Activated T-cell treated with anti-CD3 and anti-CD28 coated beads, Interleukin-2, amount 50 U/mL, for 24 hours (primary cell): ENCODE data around the gene JARID2.

Experiments used
- DNase-seq: peaks from one replicate; pipeline ENCODE4 v3.0.0-alpha.2; 2020
- H3K27ac Mint-ChIP-seq: 2 replicates; pipeline ENCODE4 v1.8.0; 2020; ENCODE audit warnings: mild to moderate bottlenecking, mixed read lengths
- H3K27me3 Mint-ChIP-seq: 2 replicates; pipeline ENCODE4 v1.8.0; 2020; ENCODE audit warnings: mixed read lengths
- H3K36me3 Mint-ChIP-seq: 2 replicates; pipeline ENCODE4 v1.8.0; 2020; ENCODE audit warnings: low read depth, mixed read lengths
- H3K4me1 Mint-ChIP-seq: 2 replicates; pipeline ENCODE4 v1.8.0; 2020; ENCODE audit warnings: low read depth, mixed read lengths
- H3K4me3 Mint-ChIP-seq: 2 replicates; pipeline ENCODE4 v1.8.0; 2020; ENCODE audit warnings: mild to moderate bottlenecking, moderate library complexity, mixed read lengths
- H3K9me3 Mint-ChIP-seq: 2 replicates; pipeline ENCODE4 v1.8.0; 2020; ENCODE audit warnings: mixed read lengths

JARID2 gene

DNA sequence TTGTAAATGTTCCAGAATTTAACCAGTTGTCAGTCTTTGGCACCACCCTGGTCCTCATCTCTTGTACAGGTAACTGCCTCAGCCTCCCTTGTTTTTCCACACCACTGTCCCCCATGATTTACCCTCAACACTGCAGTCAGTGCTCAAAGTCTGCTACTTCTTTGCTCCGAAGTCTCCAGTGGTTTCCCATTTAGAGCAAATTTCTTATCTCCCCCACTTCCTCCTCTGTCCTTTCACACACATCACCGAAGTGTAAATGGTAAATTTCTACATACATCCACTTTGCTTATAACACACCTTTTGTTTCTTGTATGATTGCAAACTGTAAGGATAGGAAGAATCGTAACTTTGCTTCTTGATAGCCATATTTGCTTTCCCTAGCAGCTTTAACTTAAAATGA is 115.3 kb downstream of the JARID2 start:
- peaks cover 33% of the 10 kb centered on the region for H3K36me3 Mint-ChIP-seq

GRCh38 chr6:15362274-15363160 is 116.6 kb downstream of the JARID2 start:
- DNase-seq: no peak
- Mint-ChIP-seq H3K4me3 (no peak overlapping the region), H3K27me3 (no peaks in the 10 kb centered on the region), H3K4me1 (peaks cover 34% of the 10 kb centered on the region), H3K9me3 (no peaks in the 10 kb centered on the region), H3K27ac (no peak overlapping the region), H3K36me3 (peaks cover 36% of the 10 kb centered on the region)

More for the DNA sequence above, 115.3 kb downstream of the JARID2 start:
- Mint-ChIP-seq H3K9me3 (no peaks in the 10 kb centered on the region), H3K27me3 (no peaks in the 10 kb centered on the region), H3K4me1 (peaks cover 32% of the 10 kb centered on the region), H3K27ac (no peak overlapping the region), H3K4me3 (no peak overlapping the region)
- DNase-seq: no peak

- Mint-ChIP-seq H3K4me3 (no peak overlapping the region), H3K27me3 (no peaks in the 10 kb centered on the region), H3K9me3 (no peaks in the 10 kb centered on the region), H3K36me3 (peaks cover 39% of the 10 kb centered on the region), H3K4me1 (peaks cover 35% of the 10 kb centered on the region), H3K27ac (no peak overlapping the region)
- no peak for DNase-seq
These were observed 117.3 kb downstream of the JARID2 start for GRCh38 chr6:15363164-15363522.

GRCh38 chr6:15363523-15364400 is 117.9 kb downstream of the JARID2 start:
- peaks cover 40% of the 10 kb centered on the region for H3K36me3 Mint-ChIP-seq
- DNase-seq: no peak
- H3K4me1 Mint-ChIP-seq: peaks cover 35% of the 10 kb centered on the region
- H3K4me3 Mint-ChIP-seq: no peak overlapping the region
- H3K27ac Mint-ChIP-seq: no peak overlapping the region
- H3K9me3 Mint-ChIP-seq: no peaks in the 10 kb centered on the region
- H3K27me3 Mint-ChIP-seq: no peaks in the 10 kb centered on the region

DNA sequence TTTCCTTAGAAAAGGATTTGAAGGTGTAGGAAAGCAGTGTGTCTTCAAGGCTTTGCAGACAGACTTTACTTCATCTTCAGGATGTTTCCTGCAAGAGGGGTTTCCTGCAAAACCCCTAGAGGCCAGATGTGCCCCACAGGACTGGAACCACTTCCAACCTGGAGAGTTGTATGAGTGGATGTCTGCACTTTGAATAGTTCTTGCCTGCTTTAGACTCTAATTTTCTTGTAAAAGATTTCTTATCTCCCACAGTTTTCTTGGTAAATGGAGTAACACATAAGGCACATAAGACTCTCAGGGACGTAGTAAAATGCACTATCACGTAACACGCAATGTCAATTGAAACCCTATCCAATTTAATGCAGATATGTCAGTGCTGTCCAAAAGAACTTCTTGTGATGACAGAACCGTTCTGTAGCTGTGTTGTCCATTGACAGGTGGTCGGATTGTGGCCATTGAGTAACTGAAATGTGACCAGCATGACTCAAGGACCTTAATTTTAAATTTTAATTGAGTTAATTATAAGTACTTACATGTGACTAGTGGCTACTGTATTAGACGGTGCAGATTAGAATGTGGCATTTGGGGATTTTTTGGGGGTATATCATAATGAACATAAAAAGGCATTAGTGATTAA is 118.7 kb downstream of the JARID2 start:
- H3K4me3 Mint-ChIP-seq: no peak overlapping the region
- peaks cover 32% of the 10 kb centered on the region for H3K4me1 Mint-ChIP-seq
- H3K27ac Mint-ChIP-seq: no peak overlapping the region
- H3K27me3 Mint-ChIP-seq: no peaks in the 10 kb centered on the region
- no peak for DNase-seq
- peaks cover 39% of the 10 kb centered on the region for H3K36me3 Mint-ChIP-seq
- H3K9me3 Mint-ChIP-seq: no peaks in the 10 kb centered on the region

DNA sequence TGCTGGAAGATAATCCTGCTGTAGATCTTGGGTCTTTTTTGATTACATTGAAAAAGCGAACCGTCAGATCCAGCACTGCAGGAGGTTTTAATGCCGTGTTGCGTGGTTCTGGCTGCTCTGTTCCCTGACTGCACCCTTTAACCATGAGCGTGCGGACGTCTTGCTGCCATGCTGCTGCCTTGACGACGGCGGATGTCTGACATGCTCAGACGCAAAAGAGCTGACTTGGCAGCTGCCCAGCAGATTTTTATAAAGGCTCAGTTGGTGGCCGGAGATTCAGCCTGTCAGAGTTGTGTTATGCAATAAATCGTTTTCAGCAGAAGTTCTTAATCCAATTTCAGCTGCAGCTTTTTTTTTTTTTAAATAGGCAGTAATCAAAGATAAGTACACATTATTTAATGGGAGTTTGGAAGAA is 119.4 kb downstream of the JARID2 start:
- peaks cover 45% of the 10 kb centered on the region for H3K36me3 Mint-ChIP-seq
- H3K4me3 Mint-ChIP-seq: peak overlapping the region; percentile 42
- peak; percentile 48 for DNase-seq
- peaks cover 34% of the 10 kb centered on the region for H3K4me1 Mint-ChIP-seq
- no peaks in the 10 kb centered on the region for H3K9me3 Mint-ChIP-seq
- peak overlapping the region; percentile 67 for H3K27ac Mint-ChIP-seq
- H3K27me3 Mint-ChIP-seq: no peaks in the 10 kb centered on the region

DNA sequence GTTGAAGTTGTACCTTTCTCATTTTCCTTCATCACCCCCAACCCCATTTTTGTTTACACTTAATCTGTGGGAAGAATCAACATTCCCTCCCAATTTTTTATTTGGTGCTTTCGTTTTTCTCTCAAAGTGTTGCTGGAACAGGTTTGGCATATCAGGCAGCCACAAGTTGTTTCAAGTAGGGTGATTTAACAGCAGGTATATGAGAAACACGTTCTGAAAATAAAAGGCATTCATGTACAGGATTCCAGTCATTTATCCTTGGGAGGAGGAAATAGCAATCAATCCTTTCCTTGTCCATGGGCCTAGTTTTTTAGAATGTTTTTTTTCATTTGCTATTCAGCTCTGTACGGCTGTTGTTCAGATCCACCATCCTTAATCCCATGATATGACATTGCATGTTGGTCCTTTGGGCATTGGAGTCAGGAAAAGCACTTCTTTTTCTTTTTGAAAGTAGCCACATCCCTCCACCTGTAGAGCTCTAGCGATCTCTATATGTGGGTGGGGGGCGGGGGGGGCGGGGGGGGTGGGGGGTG is 120.2 kb downstream of the JARID2 start:
- Mint-ChIP-seq H3K9me3 (no peaks in the 10 kb centered on the region), H3K4me1 (peaks cover 41% of the 10 kb centered on the region), H3K4me3 (no peak overlapping the region), H3K27me3 (no peaks in the 10 kb centered on the region), H3K27ac (peak overlapping the region; percentile 28), H3K36me3 (peaks cover 50% of the 10 kb centered on the region)
- no peak for DNase-seq

GRCh38 chr6:15366879-15367278 is 121.0 kb downstream of the JARID2 start:
- Mint-ChIP-seq H3K4me3 (no peak overlapping the region), H3K9me3 (no peaks in the 10 kb centered on the region), H3K27me3 (no peaks in the 10 kb centered on the region), H3K27ac (no peak overlapping the region), H3K36me3 (peaks cover 58% of the 10 kb centered on the region), H3K4me1 (peaks cover 49% of the 10 kb centered on the region)
- DNase-seq: no peak

GRCh38 chr6:15368186-15368585 is 122.3 kb downstream of the JARID2 start:
- Mint-ChIP-seq H3K4me1 (peaks cover 53% of the 10 kb centered on the region), H3K9me3 (no peaks in the 10 kb centered on the region), H3K4me3 (no peak overlapping the region), H3K27ac (peak overlapping the region; percentile 56), H3K36me3 (peaks cover 60% of the 10 kb centered on the region), H3K27me3 (no peaks in the 10 kb centered on the region)
- no peak for DNase-seq

- Mint-ChIP-seq H3K27me3 (no peaks in the 10 kb centered on the region), H3K36me3 (peaks cover 60% of the 10 kb centered on the region), H3K27ac (no peak overlapping the region), H3K4me1 (peaks cover 53% of the 10 kb centered on the region), H3K9me3 (no peaks in the 10 kb centered on the region), H3K4me3 (no peak overlapping the region)
- no peak for DNase-seq
These were observed 123.0 kb downstream of the JARID2 start for GRCh38 chr6:15368873-15369272.

GRCh38 chr6:15369838-15370237 is 124.0 kb downstream of the JARID2 start:
- H3K36me3 Mint-ChIP-seq: peaks cover 60% of the 10 kb centered on the region
- no peak overlapping the region for H3K4me3 Mint-ChIP-seq
- H3K27me3 Mint-ChIP-seq: no peaks in the 10 kb centered on the region
- no peak overlapping the region for H3K27ac Mint-ChIP-seq
- H3K9me3 Mint-ChIP-seq: no peaks in the 10 kb centered on the region
- no peak for DNase-seq
- peaks cover 53% of the 10 kb centered on the region for H3K4me1 Mint-ChIP-seq

GRCh38 chr6:15370733-15371671 is 125.1 kb downstream of the JARID2 start:
- no peak for DNase-seq
- Mint-ChIP-seq H3K4me1 (peaks cover 61% of the 10 kb centered on the region), H3K4me3 (no peak overlapping the region), H3K9me3 (no peaks in the 10 kb centered on the region), H3K27me3 (no peaks in the 10 kb centered on the region), H3K27ac (peak overlapping the region; percentile 44), H3K36me3 (peaks cover 52% of the 10 kb centered on the region)

DNA sequence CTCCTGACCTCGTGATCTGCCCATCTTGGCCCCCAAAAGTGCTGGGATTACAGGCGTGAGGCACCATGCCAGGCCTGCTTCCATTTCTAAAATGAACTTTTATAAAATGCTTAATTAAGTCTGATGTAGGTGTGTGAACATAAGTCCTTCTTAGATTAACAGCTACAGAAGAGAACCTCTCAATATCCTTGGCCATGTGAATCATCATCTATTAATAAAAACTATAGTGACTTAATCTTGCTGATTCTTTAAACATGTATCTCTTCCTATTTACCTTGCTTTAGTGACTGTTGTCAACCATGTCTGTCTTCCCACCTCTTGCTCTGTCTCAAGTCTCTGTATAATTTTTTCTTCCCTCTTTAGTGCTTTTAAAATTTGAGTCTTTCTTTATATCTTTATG is 127.1 kb downstream of the JARID2 start:
- Mint-ChIP-seq H3K27me3 (no peaks in the 10 kb centered on the region), H3K27ac (no peak overlapping the region), H3K4me3 (no peak overlapping the region), H3K9me3 (no peaks in the 10 kb centered on the region), H3K36me3 (peaks cover 50% of the 10 kb centered on the region), H3K4me1 (peaks cover 54% of the 10 kb centered on the region)
- DNase-seq: no peak
